Endothelial cell of coronary artery (primary cell): Measurements from ENCODE around the gene MORN1. TPM values are rescaled to one million over a fixed set of nuclear protein-coding genes. Genes with fewer than 3 reads are reported as not detected.

Experiments
- total RNA-seq: library from RNA; depleted of rRNA; stranded (reverse); fragments of >200 nt; gene quantifications from 2 replicates; pipeline ENCODE4 v1.2.3, GENCODE V29; 2014

Gene MORN1
- total RNA-seq = 4.6 and 6.9 TPM in 2 replicates

GRCh38 chr1:2391041-2391930, at the start of gene MORN1, which contains the start of gene RER1:
Gene MORN1 (minus strand): TSS chr1:2391554. CDS start chr1:2391533, 21 bp downstream.
Gene RER1 (plus strand): TSS chr1:2391841. CDS start chr1:2395791, 3,950 bp downstream.

GRCh38 chr1:2412395-2412772, 21.0 kb upstream of the MORN1 start, which contains the start of gene PEX10:
Gene PEX10 (minus strand): TSS chr1:2412564. CDS start chr1:2412502, 62 bp downstream.

Other genes starting within 250 kb of the MORN1 start
- gene FAAP20, start 196.8 kb downstream of the MORN1 start, total RNA-seq = 8.1 and 13.7 TPM in 2 replicates
- gene SKI, start 163.2 kb downstream of the MORN1 start, total RNA-seq = 14.8 and 21.7 TPM in 2 replicates
- 69.5 and 71.7 TPM in 2 replicates for gene RER1, start 287 bp upstream of the MORN1 start, total RNA-seq
- 27.9 and 28.8 TPM in 2 replicates for gene PEX10, start 21.0 kb upstream of the MORN1 start, total RNA-seq
- under 0.01 and 0.09 TPM in 2 replicates for gene PLCH2, start 84.7 kb upstream of the MORN1 start, total RNA-seq
- gene PANK4, start 135.0 kb upstream of the MORN1 start, total RNA-seq = 20.1 and 26.5 TPM in 2 replicates
- 0.47 TPM in 1 of 2 replicates, not detected in the other for gene HES5, start 138.7 kb upstream of the MORN1 start, total RNA-seq
- 18.9 and 24.1 TPM in 2 replicates for gene TNFRSF14, start 164.8 kb upstream of the MORN1 start, total RNA-seq
- 20.4 and 20.5 TPM in 2 replicates for gene PRXL2B, start 195.2 kb upstream of the MORN1 start, total RNA-seq
- gene MMEL1, start 241.5 kb upstream of the MORN1 start, total RNA-seq = 1.3 and 2.9 TPM in 2 replicates